Upper lobe of right lung (tissue), 1 donor: ENCODE data around the gene SH3BP2. TPM values are rescaled to one million over a fixed set of nuclear protein-coding genes. Genes with fewer than 3 reads are reported as not detected.

Experiments used
- ATAC-seq: fragments of 200-7000 bp; cut with Tn5 transposase; one replicate; pipeline ENCODE4 v1.9.1; 2020; ENCODE audit warnings: mild to moderate bottlenecking, moderate library complexity
- DNase-seq: peaks from one replicate; pipeline ENCODE4 v3.0.0-alpha.2; 2020
- H3K27ac ChIP-seq: fragments of 200-600 bp; one replicate; pipeline ENCODE4 v1.8.0; 2022
- H3K27me3 ChIP-seq: fragments of 200-600 bp; one replicate; pipeline ENCODE4 v1.8.0; 2022; ENCODE audit warnings: mild to moderate bottlenecking
- H3K36me3 ChIP-seq: fragments of 200-600 bp; one replicate; pipeline ENCODE4 v1.8.0; 2022
- H3K4me1 ChIP-seq: fragments of 200-600 bp; one replicate; pipeline ENCODE4 v1.8.0; 2022
- H3K4me3 ChIP-seq: fragments of 200-600 bp; one replicate; pipeline ENCODE4 v1.8.0; 2022; ENCODE audit warnings: mild to moderate bottlenecking
- H3K9me3 ChIP-seq: fragments of 200-600 bp; one replicate; pipeline ENCODE4 v1.8.0; 2022
- CTCF ChIP-seq: fragments of 200-600 bp; IDR thresholded peaks from one replicate; pipeline ENCODE4 v1.8.0; 2022; ENCODE audit warnings: antibody characterized with exemption
- intact Hi-C: fragments of 100-400 bp; cut with DNase I; formaldehyde crosslinking; loops from one replicate; pipeline ENCODE4 v1.11.0; 2022
- total RNA-seq: library from RNA; stranded (reverse); fragmentation: NEBNext Ultra II Directional; extraction: Animal tissue kit (Norgen Biotek cat#: 25700); gene quantifications from one replicate; pipeline ENCODE4 v1.2.1, GENCODE V29; 2021
- donor health status: DM: no; HTN: yes; CAD: no; lungs with severe emphysema.

Gene SH3BP2
- total RNA-seq, 1 donor from 2014 or later = 99.0 TPM

- Histone ChIP-seq H3K9me3 (no peaks in the 10 kb centered on the region), H3K4me3 (no peak overlapping the region), H3K27ac (peak overlapping the region; percentile 85), H3K27me3 (no peaks in the 10 kb centered on the region), H3K36me3 (no peaks in the 10 kb centered on the region), H3K4me1 (peaks cover 85% of the 10 kb centered on the region)
- no peak for TF ChIP-seq CTCF
- DNase-seq (peak; percentile 91), ATAC-seq (peak; percentile 72)
- intact Hi-C loops = no loop called here
These were observed 13.0 kb downstream of the SH3BP2 start for GRCh38 chr4:2805712-2806389.

- H3K4me1 ChIP-seq = peaks cover 85% of the 10 kb centered on the region
These were observed 13.8 kb downstream of the SH3BP2 start for GRCh38 chr4:2806390-2807355.

GRCh38 chr4:2807571-2807970 lies 14.7 kb downstream of the SH3BP2 start:
- Histone ChIP-seq H3K36me3 (no peaks in the 10 kb centered on the region), H3K27ac (peak overlapping the region; percentile 85), H3K4me3 (no peak overlapping the region), H3K4me1 (peaks cover 83% of the 10 kb centered on the region), H3K9me3 (no peaks in the 10 kb centered on the region), H3K27me3 (no peaks in the 10 kb centered on the region)
- intact Hi-C loops = no loop called here
- TF ChIP-seq CTCF = no peak
- no peak for ATAC-seq
- DNase-seq = no peak

More at GRCh38 chr4:2806390-2807355, 13.8 kb downstream of the SH3BP2 start:
- no peak for TF ChIP-seq CTCF
- peak; percentile 87 for DNase-seq
- no peaks in the 10 kb centered on the region for H3K36me3 ChIP-seq
- peak; percentile 50 for ATAC-seq
- peak overlapping the region; percentile 85 for H3K27ac ChIP-seq
- no peaks in the 10 kb centered on the region for H3K27me3 ChIP-seq
- intact Hi-C loops = no loop called here
- no peaks in the 10 kb centered on the region for H3K9me3 ChIP-seq
- H3K4me3 ChIP-seq = no peak overlapping the region

GRCh38 chr4:2808001-2808400 lies 15.1 kb downstream of the SH3BP2 start:
- no peaks in the 10 kb centered on the region for H3K27me3 ChIP-seq
- no peaks in the 10 kb centered on the region for H3K36me3 ChIP-seq
- H3K9me3 ChIP-seq = no peaks in the 10 kb centered on the region
- peaks cover 79% of the 10 kb centered on the region for H3K4me1 ChIP-seq
- intact Hi-C loops = no loop called here
- TF ChIP-seq CTCF = no peak
- DNase-seq (no peak), ATAC-seq (no peak)
- H3K27ac ChIP-seq = peak overlapping the region; percentile 85
- no peak overlapping the region for H3K4me3 ChIP-seq

GRCh38 chr4:2809610-2810180 lies 16.8 kb downstream of the SH3BP2 start:
- no peak for ATAC-seq

More at GRCh38 chr4:2809610-2810180, 16.8 kb downstream of the SH3BP2 start:
- no peak for DNase-seq
- no peak overlapping the region for H3K4me3 ChIP-seq
- H3K27me3 ChIP-seq = no peaks in the 10 kb centered on the region
- intact Hi-C loops = no loop called here
- no peaks in the 10 kb centered on the region for H3K36me3 ChIP-seq
- H3K4me1 ChIP-seq = peaks cover 75% of the 10 kb centered on the region
- no peak for TF ChIP-seq CTCF
- H3K27ac ChIP-seq = peak overlapping the region; percentile 90
- H3K9me3 ChIP-seq = no peaks in the 10 kb centered on the region
